ENCODE results near the gene CHN1.

The CHN1 gene

GRCh38 chr2:174985614-174986013 lies 19.6 kb downstream of the CHN1 start:
- peak; percentile 67 for TF ChIP-seq CTCF (conservative IDR thresholded peaks at IDR 0.05; ENCODE audit: control insufficient read depth, insufficient read depth, low read depth, low read length)
- H3K4me3 ChIP-seq (ENCODE audit: control insufficient read depth, low read depth, low read length) = no peak overlapping the region
- peak; percentile 57 for DNase-seq (ENCODE audit: low read depth)

- no peak for DNase-seq (ENCODE audit: low read depth)
- H3K4me3 ChIP-seq (ENCODE audit: control insufficient read depth, low read depth, low read length) = no peak overlapping the region
- no peak for TF ChIP-seq CTCF (conservative IDR thresholded peaks at IDR 0.05; ENCODE audit: control insufficient read depth, insufficient read depth, low read depth, low read length)
Measured at GRCh38 chr2:174984561-174984960, 20.6 kb downstream of the CHN1 start.

- TF ChIP-seq CTCF (conservative IDR thresholded peaks at IDR 0.05; ENCODE audit: control insufficient read depth, insufficient read depth, low read depth, low read length) = no peak
- no peak overlapping the region for H3K4me3 ChIP-seq (ENCODE audit: control insufficient read depth, low read depth, low read length)
- DNase-seq (ENCODE audit: low read depth) = no peak
Measured at GRCh38 chr2:174981331-174981730, 23.9 kb downstream of the CHN1 start.

- H3K4me3 ChIP-seq (ENCODE audit: control insufficient read depth, low read depth, low read length) = no peak overlapping the region
- TF ChIP-seq CTCF (conservative IDR thresholded peaks at IDR 0.05; ENCODE audit: control insufficient read depth, insufficient read depth, low read depth, low read length) = no peak
- DNase-seq (ENCODE audit: low read depth) = no peak
Measured at GRCh38 chr2:174979996-174980395, 25.2 kb downstream of the CHN1 start.

GRCh38 chr2:174977364-174977763 lies 27.8 kb downstream of the CHN1 start:
- H3K4me3 ChIP-seq (ENCODE audit: control insufficient read depth, low read depth, low read length) = no peak overlapping the region
- DNase-seq (ENCODE audit: low read depth) = no peak
- TF ChIP-seq CTCF (conservative IDR thresholded peaks at IDR 0.05; ENCODE audit: control insufficient read depth, insufficient read depth, low read depth, low read length) = no peak

- DNase-seq (ENCODE audit: low read depth) = no peak
- no peak overlapping the region for H3K4me3 ChIP-seq (ENCODE audit: control insufficient read depth, low read depth, low read length)
- TF ChIP-seq CTCF (conservative IDR thresholded peaks at IDR 0.05; ENCODE audit: control insufficient read depth, insufficient read depth, low read depth, low read length) = no peak
Measured at GRCh38 chr2:174974131-174974530, 31.1 kb downstream of the CHN1 start.

- DNase-seq (ENCODE audit: low read depth) = peak; percentile 41
- no peak overlapping the region for H3K4me3 ChIP-seq (ENCODE audit: control insufficient read depth, low read depth, low read length)
- no peak for TF ChIP-seq CTCF (conservative IDR thresholded peaks at IDR 0.05; ENCODE audit: control insufficient read depth, insufficient read depth, low read depth, low read length)
Measured at GRCh38 chr2:174972924-174973323, 32.3 kb downstream of the CHN1 start.
